ENCODE results near the gene ACTR2.

DNA sequence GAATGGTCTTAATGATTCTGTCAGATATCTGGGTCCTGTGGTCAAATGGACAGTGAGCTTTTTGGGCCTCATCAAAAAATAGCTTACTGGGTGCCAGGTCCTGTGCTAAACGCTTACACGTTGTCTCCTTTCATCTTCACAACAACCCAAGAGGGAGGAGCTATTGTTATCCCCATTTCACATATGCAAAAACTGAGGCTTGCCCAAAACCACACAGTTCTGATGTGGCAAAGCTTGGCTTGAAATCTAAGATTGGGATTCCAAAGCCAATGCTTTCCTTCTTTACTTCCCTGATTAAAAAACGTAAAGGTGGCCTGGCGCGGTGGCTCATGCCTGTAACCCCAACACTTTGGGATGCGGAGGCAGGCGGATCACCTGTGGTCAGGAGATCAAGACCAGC is 69.3 kb downstream of the ACTR2 start:
- TF ChIP-seq, protein P1, sequence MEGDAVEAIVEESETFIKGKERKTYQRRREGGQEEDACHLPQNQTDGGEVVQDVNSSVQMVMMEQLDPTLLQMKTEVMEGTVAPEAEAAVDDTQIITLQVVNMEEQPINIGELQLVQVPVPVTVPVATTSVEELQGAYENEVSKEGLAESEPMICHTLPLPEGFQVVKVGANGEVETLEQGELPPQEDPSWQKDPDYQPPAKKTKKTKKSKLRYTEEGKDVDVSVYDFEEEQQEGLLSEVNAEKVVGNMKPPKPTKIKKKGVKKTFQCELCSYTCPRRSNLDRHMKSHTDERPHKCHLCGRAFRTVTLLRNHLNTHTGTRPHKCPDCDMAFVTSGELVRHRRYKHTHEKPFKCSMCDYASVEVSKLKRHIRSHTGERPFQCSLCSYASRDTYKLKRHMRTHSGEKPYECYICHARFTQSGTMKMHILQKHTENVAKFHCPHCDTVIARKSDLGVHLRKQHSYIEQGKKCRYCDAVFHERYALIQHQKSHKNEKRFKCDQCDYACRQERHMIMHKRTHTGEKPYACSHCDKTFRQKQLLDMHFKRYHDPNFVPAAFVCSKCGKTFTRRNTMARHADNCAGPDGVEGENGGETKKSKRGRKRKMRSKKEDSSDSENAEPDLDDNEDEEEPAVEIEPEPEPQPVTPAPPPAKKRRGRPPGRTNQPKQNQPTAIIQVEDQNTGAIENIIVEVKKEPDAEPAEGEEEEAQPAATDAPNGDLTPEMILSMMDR (IDR thresholded peaks at IDR 0.05), result no peak
- no peak for TF ChIP-seq POLR2AphosphoS5 (IDR thresholded peaks at IDR 0.05)
